ENCODE results near the gene OR10R2.
"Not testable (repeated sequence)": the region's sequence is repeated elsewhere in the genome, so short reads cannot be mapped to it uniquely, and the experiment has no call there.

Gene OR10R2, protein sequence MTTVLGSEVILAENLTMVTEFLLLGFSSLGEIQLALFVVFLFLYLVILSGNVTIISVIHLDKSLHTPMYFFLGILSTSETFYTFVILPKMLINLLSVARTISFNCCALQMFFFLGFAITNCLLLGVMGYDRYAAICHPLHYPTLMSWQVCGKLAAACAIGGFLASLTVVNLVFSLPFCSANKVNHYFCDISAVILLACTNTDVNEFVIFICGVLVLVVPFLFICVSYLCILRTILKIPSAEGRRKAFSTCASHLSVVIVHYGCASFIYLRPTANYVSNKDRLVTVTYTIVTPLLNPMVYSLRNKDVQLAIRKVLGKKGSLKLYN

DNA sequence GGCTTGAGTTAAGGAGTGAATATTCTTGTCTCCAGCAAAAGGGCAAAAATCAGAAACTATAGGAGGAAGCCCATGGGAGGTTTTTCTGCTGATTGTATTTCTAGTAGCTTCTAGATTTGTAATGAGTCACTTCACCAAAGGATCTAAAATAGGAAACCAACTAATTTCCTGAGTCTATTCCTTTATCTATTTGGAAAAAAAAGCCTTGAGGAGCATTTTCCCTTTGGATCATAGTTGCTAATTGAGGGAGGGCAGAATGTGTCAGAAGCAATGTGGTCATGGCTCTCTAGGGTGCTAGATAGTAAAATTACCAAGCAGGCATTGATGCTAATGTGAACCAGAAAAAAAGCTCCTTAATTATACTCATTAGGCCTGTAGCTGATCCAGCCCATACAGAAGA lies at the start of gene OR10R2:
OR10R2 (plus strand) TSS at position 301 of the 400 bp plus-strand sequence. CDS start 106 bp downstream, outside the sequence.
- Histone ChIP-seq H3K4me3 (ENCODE audit: low read depth, low read length) (no peak within 1 kb of the TSS), H3K27ac (no peak within 1 kb of the TSS), H3K79me2 (no peaks in the 10 kb centered on the region), H3K9me3 (ENCODE audit: control insufficient read depth, low read length) (no peaks in the 10 kb centered on the region), H3K4me1 (no peaks in the 10 kb centered on the region), H3K9ac (no peak within 1 kb of the TSS), H3K36me3 (ENCODE audit: control insufficient read depth, insufficient read depth, low read length) (no peaks in the 10 kb centered on the region), H3K4me2 (ENCODE audit: low read length) (no peak within 1 kb of the TSS), H2AFZ (no peak within 1 kb of the TSS), H3K27me3 (ENCODE audit: control insufficient read depth, insufficient read depth, low read length) (no peaks in the 10 kb centered on the region)
- TF ChIP-seq, protein P1, sequence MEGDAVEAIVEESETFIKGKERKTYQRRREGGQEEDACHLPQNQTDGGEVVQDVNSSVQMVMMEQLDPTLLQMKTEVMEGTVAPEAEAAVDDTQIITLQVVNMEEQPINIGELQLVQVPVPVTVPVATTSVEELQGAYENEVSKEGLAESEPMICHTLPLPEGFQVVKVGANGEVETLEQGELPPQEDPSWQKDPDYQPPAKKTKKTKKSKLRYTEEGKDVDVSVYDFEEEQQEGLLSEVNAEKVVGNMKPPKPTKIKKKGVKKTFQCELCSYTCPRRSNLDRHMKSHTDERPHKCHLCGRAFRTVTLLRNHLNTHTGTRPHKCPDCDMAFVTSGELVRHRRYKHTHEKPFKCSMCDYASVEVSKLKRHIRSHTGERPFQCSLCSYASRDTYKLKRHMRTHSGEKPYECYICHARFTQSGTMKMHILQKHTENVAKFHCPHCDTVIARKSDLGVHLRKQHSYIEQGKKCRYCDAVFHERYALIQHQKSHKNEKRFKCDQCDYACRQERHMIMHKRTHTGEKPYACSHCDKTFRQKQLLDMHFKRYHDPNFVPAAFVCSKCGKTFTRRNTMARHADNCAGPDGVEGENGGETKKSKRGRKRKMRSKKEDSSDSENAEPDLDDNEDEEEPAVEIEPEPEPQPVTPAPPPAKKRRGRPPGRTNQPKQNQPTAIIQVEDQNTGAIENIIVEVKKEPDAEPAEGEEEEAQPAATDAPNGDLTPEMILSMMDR (IDR thresholded peaks at IDR 0.05) = no peak

DNA sequence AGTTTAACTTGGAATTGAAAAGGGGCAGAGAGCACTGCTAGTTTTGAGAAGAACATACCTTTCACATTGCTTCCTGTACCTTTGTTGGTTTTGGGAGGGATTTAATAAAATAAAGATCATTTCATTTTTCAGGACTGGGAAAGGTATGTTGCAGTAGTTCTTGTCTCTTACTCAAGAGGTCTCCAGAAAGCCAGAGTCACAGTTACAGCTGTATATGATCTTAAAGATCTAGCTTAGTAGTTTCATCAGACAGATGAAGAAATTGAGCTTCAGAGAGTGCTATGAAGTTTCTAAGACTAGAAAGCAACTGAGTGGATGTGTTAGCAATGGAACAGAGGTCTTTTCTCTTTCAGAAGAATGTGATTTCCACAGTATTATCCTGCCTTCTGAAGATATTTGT lies 47.0 kb upstream of the OR10R2 start:
- no peak overlapping the region for H3K9ac ChIP-seq
- H3K27ac ChIP-seq = no peak overlapping the region
- no peaks in the 10 kb centered on the region for H3K4me1 ChIP-seq
- H3K27me3 ChIP-seq (ENCODE audit: control insufficient read depth, insufficient read depth, low read length) = no peaks in the 10 kb centered on the region
- H3K9me3 ChIP-seq (ENCODE audit: control insufficient read depth, low read length) = no peaks in the 10 kb centered on the region
- H3K79me2 ChIP-seq = no peaks in the 10 kb centered on the region
- TF ChIP-seq, protein P1 (IDR thresholded peaks at IDR 0.05) = no peak
- no peak overlapping the region for H3K4me3 ChIP-seq (ENCODE audit: low read depth, low read length)
- H3K4me2 ChIP-seq (ENCODE audit: low read length) = no peak overlapping the region
- H2AFZ ChIP-seq = no peak overlapping the region
- no peaks in the 10 kb centered on the region for H3K36me3 ChIP-seq (ENCODE audit: control insufficient read depth, insufficient read depth, low read length)

- Histone ChIP-seq H3K9me3 (ENCODE audit: control insufficient read depth, low read length) (no peaks in the 10 kb centered on the region), H3K27me3 (ENCODE audit: control insufficient read depth, insufficient read depth, low read length) (no peaks in the 10 kb centered on the region), H3K27ac (no peak within 1 kb of the TSS), H3K4me2 (ENCODE audit: low read length) (no peak within 1 kb of the TSS), H3K9ac (no peak within 1 kb of the TSS), H3K4me3 (ENCODE audit: low read depth, low read length) (no peak within 1 kb of the TSS), H3K36me3 (ENCODE audit: control insufficient read depth, insufficient read depth, low read length) (no peaks in the 10 kb centered on the region), H3K79me2 (no peaks in the 10 kb centered on the region), H2AFZ (no peak within 1 kb of the TSS), H3K4me1 (no peaks in the 10 kb centered on the region)
- TF ChIP-seq, protein P1 (IDR thresholded peaks at IDR 0.05) = no peak
These were observed 45.9 kb upstream of the OR10R2 start, which contains the start of gene OR10K2 for GRCh38 chr1:158426137-158426536. TSS of gene OR10K2 (minus strand) at chr1:158426237. CDS start at chr1:158420866, 5,371 bp downstream.

DNA sequence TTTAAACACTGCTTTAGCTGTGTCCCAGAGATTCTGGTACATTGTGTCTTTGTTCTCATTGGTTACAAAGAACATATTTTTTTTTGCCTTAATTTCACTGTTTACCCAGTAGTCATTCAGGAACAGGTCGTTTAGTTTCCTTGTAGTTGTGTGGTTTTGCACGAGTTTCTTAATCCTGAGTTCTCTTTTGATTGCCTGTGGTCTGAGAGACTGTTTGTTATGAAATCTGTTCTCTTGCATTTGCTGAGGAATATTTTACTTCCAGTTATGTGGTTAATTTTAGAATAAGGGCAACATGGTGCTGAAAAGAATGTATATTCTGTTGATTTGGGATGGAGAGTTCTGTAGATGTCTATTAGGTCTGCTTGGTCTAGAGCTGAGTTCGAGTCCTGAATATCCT lies 41.9 kb upstream of the OR10R2 start:
- not testable (repeated sequence) for H3K36me3 ChIP-seq (ENCODE audit: control insufficient read depth, insufficient read depth, low read length); H3K4me1 ChIP-seq; H3K27me3 ChIP-seq (ENCODE audit: control insufficient read depth, insufficient read depth, low read length); H3K27ac ChIP-seq; H3K4me2 ChIP-seq (ENCODE audit: low read length); H3K79me2 ChIP-seq; H2AFZ ChIP-seq; H3K4me3 ChIP-seq (ENCODE audit: low read depth, low read length); H3K9me3 ChIP-seq (ENCODE audit: control insufficient read depth, low read length); H3K9ac ChIP-seq

GRCh38 chr1:158434741-158435140 lies 37.3 kb upstream of the OR10R2 start:
- H3K4me2 ChIP-seq (ENCODE audit: low read length) = no peak overlapping the region
- TF ChIP-seq, protein P1 (IDR thresholded peaks at IDR 0.05) = no peak
- no peaks in the 10 kb centered on the region for H3K9me3 ChIP-seq (ENCODE audit: control insufficient read depth, low read length)
- H3K4me3 ChIP-seq (ENCODE audit: low read depth, low read length) = no peak overlapping the region
- H3K36me3 ChIP-seq (ENCODE audit: control insufficient read depth, insufficient read depth, low read length) = no peaks in the 10 kb centered on the region
- H3K27ac ChIP-seq = no peak overlapping the region
- H2AFZ ChIP-seq = no peak overlapping the region
- H3K27me3 ChIP-seq (ENCODE audit: control insufficient read depth, insufficient read depth, low read length) = no peaks in the 10 kb centered on the region
- no peaks in the 10 kb centered on the region for H3K4me1 ChIP-seq
- no peaks in the 10 kb centered on the region for H3K79me2 ChIP-seq
- no peak overlapping the region for H3K9ac ChIP-seq

All from parathyroid adenoma (tissue), 2 donors.